NCI-H2107 treated with DMSO at 0.1 percent for 48 hours (cell line): ENCODE results near the gene LRP1.

Experiments used
- DNase-seq: peaks from one replicate; lab custom pipeline; 2025; ENCODE audit not compliant: unreplicated experiment; lab: John Stamatoyannopoulos, UW

LRP1 gene

DNA sequence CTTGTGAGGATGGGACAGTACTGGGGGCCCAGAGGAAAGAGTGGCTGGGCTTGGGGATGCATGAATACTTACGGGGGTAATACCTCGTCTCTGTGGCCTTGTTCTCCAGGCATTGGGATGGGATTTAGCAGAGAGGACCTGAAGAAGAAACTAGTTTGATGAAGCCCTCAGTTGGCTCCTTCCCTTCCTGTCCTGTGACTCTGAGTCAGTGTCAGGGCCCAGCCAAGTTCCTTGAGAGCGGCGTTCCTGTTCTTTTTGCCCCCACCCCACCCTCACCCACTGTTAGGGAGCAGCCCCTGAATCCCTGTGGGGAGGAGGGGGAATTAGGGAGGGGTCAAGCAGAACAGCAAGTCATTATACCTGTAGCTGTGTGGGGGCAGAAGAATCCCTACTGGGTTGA is 24.4 kb downstream of the LRP1 start:
- DNase-seq, result no peak

DNA sequence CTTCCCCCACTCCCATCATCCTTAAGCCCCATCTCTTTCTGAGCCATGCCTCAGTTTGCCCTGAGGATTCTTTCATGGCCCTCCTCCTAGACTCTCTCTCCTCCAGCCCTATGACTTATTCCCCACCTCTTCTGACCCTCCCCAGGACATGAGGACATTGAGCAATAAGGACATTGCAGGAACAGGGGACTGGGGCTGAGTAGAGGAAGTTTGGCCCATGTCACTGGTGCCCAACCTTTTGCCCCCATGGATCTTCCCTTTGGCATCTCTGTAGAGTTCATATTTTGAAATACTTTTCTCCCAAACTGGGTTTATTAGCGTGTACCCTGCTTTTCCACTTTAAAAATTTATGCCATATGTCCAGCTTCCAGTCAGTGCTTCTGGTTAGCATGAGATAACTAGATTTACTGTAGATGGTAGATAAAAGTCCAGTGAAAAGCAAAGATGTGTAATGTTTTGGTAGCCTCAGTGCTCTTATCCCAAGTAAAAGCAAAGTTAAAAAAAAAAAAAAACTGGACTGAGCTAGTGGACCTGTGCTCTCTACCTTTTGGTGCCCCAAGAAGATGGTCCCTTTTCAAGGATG is 25.2 kb downstream of the LRP1 start:
- DNase-seq, result no peak

DNA sequence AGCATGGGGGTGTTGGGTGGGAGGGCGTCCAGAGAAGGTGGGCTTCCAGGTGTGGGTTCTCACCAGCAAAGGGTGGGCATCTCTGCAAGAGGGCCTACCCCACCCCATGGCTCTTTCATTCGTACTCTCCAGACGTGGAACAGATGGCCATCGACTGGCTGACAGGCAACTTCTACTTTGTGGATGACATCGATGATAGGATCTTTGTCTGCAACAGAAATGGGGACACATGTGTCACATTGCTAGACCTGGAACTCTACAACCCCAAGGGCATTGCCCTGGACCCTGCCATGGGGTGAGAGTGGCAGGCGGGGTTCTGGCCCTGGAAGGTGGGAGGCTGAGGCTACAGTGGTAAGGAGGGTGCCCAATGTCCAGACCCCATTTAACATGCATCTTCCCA is 25.8 kb downstream of the LRP1 start:
- no peak for DNase-seq

DNA sequence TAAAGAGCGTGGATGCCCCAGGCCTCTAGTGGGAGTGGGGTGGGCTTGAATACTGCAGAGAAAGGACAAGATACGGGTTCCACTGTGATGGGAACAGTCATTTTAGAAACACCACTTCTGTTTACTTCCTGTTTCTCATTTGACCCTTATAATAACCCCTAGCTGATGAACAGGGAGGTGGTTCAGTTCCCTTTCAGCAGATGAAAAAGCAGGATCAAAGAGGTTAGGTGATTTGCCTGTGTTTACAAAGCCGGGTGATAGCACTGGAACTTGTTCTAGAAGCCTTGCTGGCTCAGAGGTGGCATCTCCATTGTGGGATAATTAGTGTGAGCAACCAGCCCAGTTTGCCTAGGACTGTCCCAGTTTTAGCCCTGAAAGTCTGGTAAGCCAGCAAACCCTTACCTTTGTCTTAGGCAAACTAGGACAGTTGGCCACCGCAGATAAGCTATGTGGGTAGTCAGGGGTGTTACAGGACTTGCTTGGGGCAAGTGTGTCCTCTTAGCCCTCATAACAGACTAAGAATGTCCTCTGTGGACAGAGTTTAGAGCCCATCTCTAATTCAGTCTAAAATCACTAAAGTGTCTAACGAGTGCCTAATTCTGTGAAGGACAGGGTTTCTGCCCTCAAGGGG is 26.6 kb downstream of the LRP1 start:
- DNase-seq, result no peak

DNA sequence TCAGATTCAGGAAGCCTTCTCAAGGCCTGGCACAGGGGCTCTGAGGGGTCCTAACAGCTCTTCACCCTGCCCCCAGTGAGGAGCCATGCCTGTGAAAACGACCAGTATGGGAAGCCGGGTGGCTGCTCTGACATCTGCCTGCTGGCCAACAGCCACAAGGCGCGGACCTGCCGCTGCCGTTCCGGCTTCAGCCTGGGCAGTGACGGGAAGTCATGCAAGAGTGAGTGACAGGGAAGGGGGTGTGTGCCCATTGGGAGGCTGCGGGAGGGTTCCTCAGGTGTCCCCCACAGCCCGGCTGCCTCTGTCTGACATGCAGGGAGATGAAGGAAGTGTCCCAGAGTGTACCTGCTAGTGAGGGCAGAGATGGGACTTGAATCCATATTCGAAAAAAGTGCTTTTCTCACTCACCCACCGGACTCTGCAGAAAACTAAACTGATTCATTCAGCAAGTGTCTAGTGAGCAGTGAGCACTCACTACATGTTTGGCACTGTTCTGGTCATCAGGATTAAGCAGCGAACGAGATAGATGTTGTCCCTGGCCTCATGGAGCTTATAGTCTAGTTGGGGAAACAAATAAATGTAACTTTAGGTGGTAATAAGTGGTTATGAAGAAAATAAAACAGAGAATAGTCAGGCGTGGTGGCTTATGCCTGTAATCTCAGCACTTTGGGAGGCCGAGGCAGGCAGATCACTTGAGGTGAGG is 28.6 kb downstream of the LRP1 start:
- no peak for DNase-seq

DNA sequence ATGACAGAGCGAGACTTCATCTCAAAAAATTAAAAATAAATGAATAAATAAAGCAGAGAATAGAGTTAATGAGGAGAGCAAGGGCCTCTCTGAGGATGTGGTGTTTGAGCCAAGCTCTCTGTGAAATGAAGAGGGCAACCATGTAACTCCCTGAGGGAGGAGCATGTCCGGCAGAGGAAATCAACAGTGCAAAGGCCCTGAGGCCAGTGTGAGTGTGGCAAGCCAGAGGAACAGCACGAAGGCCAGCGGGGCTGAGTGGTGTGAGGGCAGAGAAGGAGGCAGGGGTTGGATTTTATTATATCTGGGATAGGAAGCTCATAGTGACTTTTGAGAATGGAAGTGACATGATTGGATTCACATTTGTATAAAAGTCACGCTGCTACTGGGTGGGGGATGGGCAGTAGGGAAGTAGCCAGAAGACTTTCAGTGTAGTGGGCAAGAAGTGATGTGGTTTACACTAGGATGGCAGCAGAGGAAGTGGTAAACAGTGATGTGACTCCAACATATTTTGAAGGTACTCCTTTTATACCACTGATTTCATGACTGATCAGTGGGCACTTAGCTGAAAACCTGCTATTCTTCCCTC is 29.4 kb downstream of the LRP1 start:
- no peak for DNase-seq

DNA sequence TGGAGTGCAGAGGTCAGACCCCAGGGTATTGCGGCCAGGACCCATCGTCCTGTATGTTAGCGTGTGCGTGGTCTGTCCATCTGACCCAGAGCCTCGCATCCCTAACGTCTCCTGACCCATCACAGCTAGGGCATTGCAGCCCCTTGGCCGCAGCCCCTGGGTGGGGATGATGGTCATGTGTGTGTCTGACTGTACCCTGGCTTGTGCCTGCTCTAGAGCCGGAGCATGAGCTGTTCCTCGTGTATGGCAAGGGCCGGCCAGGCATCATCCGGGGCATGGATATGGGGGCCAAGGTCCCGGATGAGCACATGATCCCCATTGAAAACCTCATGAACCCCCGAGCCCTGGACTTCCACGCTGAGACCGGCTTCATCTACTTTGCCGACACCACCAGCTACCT is 29.9 kb downstream of the LRP1 start:
- no peak for DNase-seq

DNA sequence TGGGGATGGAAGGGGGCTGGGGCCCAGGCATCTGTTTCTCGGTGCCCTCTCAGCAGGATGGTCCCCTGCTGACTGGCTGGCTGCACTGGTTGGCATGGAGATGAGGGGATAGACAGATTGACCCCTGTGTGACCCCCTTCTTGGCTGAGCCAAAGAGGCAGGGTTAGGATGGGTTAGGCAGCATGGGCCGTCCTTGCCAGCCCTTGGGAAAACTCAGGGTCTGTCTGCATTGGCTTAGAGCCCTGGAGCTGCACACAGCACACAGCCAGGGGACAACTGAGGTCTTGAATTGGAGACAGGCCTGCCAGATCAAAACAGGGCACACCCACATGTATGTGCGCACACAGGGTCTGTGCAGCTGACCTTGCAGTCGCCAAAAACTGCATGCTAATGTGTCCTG is 30.4 kb downstream of the LRP1 start:
- DNase-seq, result no peak

DNA sequence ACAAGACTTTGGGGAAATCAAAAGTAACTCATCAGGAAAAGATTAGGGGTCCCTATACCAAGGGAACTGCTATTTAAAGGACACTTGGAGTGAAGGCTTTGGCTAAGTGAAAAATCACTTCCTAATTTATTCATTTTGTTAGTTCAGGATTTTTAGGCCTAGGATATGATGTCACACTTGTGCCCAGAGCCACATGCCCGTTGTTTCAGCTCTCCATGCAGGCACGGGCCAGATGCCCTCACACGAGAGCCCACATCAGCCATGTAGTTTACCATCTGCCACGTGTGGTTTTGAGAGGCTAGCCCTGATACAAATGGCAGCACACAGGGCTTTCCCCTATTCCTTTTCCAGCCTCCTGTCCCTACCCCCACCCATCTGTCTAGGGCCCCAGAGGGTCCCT is 31.0 kb downstream of the LRP1 start:
- DNase-seq, result no peak

DNA sequence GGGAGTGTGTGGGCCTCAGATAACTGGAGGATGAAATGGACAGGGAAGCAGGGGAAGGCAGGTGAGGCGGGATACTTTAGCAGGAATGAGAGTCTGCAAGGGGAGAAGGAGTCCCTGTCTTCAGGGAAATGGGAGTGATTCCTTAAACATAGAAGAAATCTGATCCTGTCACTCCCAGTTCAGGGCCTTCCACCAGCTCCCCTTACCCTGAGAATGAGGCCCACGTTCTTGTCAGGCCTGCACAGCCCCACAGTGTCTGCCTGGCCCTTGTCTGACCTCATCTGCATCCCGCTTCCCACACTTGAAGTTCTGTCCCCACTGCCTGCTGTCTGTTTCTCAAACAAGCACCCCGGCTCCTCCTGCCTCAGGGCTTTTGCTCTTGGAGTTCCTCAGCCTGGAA is 31.8 kb downstream of the LRP1 start:
- no peak for DNase-seq

DNA sequence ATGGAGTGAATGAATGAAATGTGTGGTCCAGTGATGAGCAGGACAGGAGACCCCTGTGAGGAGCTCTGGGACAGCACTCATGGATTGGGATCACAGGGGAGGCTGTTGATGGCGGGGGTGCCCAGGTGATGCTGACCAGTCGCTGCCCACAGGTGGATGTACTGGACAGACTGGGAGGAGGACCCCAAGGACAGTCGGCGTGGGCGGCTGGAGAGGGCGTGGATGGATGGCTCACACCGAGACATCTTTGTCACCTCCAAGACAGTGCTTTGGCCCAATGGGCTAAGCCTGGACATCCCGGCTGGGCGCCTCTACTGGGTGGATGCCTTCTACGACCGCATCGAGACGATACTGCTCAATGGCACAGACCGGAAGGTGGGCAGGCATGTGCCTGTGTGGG is 32.5 kb downstream of the LRP1 start:
- DNase-seq, result no peak

DNA sequence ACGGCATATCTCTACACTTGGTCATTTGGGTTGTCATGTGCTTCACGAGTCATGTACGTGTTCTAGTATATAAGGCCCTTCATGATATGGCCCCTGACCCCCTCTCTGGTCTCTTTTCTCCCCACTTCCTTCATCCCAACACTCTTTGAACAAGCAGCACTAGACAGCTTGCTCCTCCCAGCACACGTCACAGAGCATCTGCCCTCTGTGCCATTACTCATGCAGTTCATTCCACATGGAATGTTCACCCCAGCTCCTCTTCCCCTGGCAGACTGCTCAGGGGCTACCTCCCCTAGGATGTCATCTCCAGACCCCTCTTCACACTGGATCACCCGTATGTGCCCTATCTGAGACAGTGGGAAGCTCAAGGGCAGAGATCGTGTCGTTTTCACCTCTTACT is 33.2 kb downstream of the LRP1 start:
- no peak for DNase-seq

DNA sequence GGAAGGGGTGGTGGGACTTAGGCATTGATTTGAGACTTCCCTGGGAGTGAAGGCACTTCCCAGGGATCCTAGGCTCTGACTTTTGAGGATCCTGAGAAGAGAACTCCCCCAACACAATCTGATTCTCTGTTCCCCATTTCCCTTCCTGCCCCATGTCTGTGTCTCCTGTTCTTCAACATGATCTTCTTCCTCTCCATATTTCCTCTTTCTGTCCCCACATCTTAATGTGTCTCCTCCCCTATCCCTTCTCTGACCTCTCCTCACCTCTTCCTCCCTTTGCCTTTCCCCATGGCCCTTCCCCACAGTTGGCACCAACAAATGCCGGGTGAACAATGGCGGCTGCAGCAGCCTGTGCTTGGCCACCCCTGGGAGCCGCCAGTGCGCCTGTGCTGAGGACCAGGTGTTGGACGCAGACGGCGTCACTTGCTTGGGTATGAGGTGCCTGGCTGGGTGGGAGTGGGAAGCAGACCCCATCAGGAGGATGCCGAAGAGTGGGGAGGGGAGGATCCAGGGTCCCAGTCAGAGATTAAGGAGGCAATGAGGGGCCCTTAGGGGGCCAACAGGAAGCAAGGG is 34.4 kb downstream of the LRP1 start:
- no peak for DNase-seq

DNA sequence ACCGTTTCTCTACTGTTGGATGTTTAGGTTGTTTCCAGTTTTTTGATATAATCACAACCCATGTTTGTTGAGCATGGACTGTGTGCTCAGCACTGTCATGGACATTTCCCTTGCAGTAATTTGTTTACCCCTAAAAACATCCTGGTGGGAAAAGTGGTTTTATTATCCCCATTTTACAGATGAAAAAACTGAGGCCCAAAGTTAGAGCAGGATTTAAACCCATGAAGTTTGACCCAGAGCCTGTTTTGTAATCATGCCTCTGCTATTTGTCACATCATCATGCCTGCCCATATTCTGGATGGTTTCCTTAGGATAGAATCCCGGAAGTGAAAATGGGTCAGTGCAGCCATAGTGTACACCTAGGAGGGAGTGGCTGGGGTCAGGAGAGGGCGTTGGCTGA is 36.2 kb downstream of the LRP1 start:
- DNase-seq, result no peak

DNA sequence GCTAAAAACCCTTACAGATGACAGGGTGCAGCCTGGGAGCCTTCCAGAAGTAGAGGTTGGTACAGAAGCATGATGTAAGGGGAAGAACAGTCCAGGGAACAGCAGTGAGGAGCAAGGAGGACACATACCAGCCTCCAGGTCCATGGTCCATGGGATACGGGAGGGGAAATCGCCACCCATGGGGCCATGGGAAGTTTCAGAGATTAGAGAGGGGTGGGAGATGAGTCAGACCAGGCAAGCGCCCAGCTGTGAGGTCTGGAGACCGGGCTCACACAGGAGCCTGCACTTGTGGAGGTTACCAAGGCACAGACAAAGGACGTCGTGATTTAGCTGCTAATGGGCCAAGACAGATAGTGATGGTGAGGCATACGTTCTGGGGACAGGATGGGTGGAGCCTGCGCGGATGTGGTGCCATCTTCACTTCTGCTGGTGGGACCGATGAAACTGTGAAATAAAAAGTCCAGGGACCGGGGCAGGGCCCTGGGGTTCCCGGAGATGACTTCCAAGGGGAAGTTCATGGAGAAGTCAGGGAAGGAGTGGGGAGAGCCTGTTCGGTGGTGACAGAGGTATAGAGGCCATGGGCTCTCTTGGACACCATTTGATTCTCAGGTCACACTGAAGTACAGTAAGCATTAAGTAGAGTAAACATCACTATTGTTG is 36.8 kb downstream of the LRP1 start:
- DNase-seq, result no peak

DNA sequence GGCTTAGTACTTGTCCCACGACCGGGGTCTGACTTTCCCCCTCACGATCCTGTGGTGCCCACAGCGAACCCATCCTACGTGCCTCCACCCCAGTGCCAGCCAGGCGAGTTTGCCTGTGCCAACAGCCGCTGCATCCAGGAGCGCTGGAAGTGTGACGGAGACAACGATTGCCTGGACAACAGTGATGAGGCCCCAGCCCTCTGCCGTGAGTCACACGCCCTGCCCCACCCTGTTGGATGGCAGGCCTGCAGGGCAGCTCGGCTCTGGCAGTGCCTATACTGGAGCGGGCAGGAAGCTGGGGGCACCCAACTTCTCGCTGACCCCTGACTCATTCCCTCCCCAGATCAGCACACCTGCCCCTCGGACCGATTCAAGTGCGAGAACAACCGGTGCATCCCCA is 37.5 kb downstream of the LRP1 start:
- no peak for DNase-seq

DNA sequence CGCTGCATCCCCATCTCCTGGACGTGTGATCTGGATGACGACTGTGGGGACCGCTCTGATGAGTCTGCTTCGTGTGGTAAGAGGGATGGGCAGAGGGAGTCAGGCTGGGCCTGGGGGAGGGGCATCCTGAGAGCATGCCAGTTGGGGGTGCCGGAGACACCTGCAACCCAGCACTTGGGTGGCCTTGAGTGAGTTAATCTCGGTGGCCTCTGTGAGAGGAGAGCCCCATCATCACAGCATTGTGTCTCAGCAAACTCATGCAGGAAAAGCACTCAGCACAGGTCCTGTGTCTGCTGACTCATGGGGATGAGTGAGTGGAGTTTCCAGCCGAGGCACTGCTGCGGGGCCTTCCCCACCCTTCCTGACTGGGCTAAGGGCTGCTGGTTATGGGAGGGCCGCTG is 38.7 kb downstream of the LRP1 start:
- DNase-seq, result no peak

DNA sequence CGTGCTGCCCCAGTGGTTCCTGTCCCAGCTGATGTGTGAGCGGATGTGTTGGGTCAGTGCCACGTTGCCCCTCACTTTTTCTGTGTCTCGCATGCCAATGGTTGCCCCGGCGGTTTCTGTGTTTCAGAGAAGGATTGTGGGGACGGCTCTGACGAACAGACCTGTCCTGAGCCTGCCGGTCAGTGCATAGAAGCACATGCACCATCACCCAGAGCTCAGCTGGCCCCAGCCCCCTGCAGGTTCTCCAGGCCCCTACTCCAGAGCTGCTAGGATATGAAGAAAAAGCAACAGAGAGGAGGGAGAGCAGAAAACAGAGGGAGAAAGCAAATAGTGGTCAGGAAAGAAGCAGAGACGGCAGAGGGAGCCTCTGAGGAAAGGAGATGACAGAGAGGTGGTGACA is 39.8 kb downstream of the LRP1 start:
- DNase-seq, result no peak

DNA sequence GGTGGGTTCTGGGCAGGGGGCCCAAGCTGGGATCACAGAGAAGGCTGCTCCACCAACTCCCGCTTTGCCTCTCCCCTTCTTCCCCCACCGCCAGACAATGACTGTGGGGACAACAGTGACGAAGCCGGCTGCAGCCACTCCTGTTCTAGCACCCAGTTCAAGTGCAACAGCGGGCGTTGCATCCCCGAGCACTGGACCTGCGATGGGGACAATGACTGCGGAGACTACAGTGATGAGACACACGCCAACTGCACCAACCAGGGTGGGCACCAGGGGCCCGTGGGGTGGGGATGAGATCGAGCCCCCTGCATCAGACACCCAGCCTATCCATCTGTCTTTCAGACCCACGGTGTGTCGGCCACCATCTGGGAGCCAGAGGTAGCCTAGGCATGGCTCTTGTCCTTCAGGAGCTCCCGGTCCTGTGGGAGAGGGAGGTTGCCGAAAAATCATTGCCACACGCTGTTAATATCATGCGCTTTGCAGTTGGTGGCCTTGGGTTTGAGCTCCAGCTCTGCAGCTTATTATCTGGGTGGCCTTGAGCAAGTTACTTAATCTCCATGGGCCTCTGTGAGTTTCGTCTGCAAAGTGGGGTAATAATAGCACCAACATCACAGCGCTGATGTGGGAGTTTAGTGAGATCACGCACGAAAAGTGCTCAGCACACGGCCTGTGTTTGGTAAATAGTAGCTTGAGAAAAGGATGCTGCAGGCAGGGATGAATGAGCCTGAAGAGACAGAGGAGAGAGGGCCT is 40.9 kb downstream of the LRP1 start:
- DNase-seq, result no peak

DNA sequence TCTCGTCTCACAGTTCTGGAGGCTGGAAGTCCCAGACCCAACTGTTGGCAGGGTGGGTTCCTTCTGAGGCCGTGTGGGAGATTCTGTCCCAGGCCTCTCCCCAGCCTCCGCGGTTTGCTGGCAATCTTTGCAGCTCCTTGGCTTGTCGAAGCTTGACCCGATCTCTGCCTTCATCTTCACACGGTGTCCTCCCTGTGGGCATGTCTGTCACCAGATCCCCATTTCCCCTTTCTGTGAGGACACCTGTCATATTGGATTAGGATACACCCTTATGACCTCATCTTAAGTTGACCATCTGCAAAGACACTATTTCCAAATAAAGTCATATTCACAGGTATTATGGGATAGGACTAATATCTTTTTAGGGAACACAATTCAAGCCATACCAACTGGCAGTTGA is 41.7 kb downstream of the LRP1 start:
- DNase-seq, result no peak

DNA sequence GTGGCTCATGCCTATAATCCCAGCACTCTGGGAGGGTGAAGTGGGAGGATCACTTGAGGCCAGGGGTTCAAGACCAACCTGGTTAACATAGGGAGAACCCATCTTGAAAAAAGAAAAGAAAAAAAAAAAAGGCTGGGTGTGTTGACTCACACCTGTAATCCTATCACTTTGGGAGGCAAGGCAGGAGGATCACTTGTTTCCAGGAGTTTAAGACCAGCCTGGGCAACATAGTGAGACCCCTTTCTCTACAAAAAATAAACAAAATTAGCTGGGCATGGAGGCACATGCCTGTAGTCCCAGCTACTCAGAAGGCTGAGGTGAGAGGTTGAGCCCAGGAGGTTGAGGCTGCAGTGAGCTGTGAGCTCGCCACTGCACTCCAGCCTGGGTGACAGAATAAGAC is 42.1 kb downstream of the LRP1 start:
- no peak for DNase-seq
